ENCODE results near the gene OGFOD2. TPM values are rescaled to one million over a fixed set of nuclear protein-coding genes. Genes with fewer than 3 reads are reported as not detected.

The OGFOD2 gene
- polyA plus RNA-seq, 1 donor (not counting 4 experiments of a cell fraction or from before 2014, with no cell fraction given), result 6.9 TPM

- FAIRE-seq (no peak), DNase-seq (ENCODE audit: low read depth, low spot score) (no peak)
- H3K9ac ChIP-seq (ENCODE audit: control insufficient read depth, extremely low read depth, insufficient read depth, low read length), result no peak overlapping the region
- H3K27me3 ChIP-seq (ENCODE audit: control insufficient read depth, extremely low read depth, insufficient read depth, low read length), result no peaks in the 10 kb centered on the region
- no peaks in the 10 kb centered on the region for H4K20me1 ChIP-seq (ENCODE audit: control insufficient read depth, extremely low read depth, insufficient read depth, low read length)
- no peaks in the 10 kb centered on the region for H3K9me1 ChIP-seq (ENCODE audit: control insufficient read depth, extremely low read depth, insufficient read depth, low read length)
- no peak for TF ChIP-seq CTCF (optimal IDR thresholded peaks at IDR 0.05 in 1 of 3, IDR thresholded peaks at IDR 0.05 in 1 of 3, conservative IDR thresholded peaks at IDR 0.05 in 1 of 3; ENCODE audit: extremely low read depth in 1 of 3, insufficient read depth in 2 of 3, low read length in 3 of 3)
- peaks cover 0 to 5% of the 10 kb centered on the region in 2 experiments for H3K36me3 ChIP-seq (ENCODE audit: control insufficient read depth in 2 of 2, extremely low read depth in 1 of 2, insufficient read depth in 2 of 2, low read length in 2 of 2)
- no peak overlapping the region for H3K27ac ChIP-seq (ENCODE audit: control insufficient read depth, insufficient read depth, low read length)
- no peaks in the 10 kb centered on the region for H3K9me3 ChIP-seq (ENCODE audit: control insufficient read depth, low read depth, low read length)
- H3K4me3 ChIP-seq (ENCODE audit: control insufficient read depth in 2 of 3, extremely low read depth in 1 of 3, insufficient read depth in 2 of 3, low read depth in 1 of 3, low read length in 3 of 3), result no peak overlapping the region
- no peaks in the 10 kb centered on the region for H3K79me2 ChIP-seq (ENCODE audit: control insufficient read depth, insufficient read depth, low read length)
- no peak overlapping the region for H3K4me2 ChIP-seq (ENCODE audit: control insufficient read depth, extremely low read depth, insufficient read depth, low read depth, low read length)
- no peaks in the 10 kb centered on the region for H3K4me1 ChIP-seq (ENCODE audit: control insufficient read depth, extremely low read depth, insufficient read depth, low read length)
- H2AFZ ChIP-seq (ENCODE audit: control insufficient read depth, low read length), result no peak overlapping the region
- dilution Hi-C loops (cut with MboI; ENCODE audit: extremely low pct_ligation_motif_present, low sequenced_read_pairs), result no loop called here
Measured at GRCh38 chr12:122997343-122998250, 22.6 kb downstream of the OGFOD2 start.

GRCh38 chr12:122998316-122998715 is 23.3 kb downstream of the OGFOD2 start:
- dilution Hi-C loops (cut with MboI; ENCODE audit: extremely low pct_ligation_motif_present, low sequenced_read_pairs), result no loop called here
- Histone ChIP-seq H3K79me2 (ENCODE audit: control insufficient read depth, insufficient read depth, low read length) (no peaks in the 10 kb centered on the region), H3K4me1 (ENCODE audit: control insufficient read depth, extremely low read depth, insufficient read depth, low read length) (no peaks in the 10 kb centered on the region), H3K4me2 (ENCODE audit: control insufficient read depth, extremely low read depth, insufficient read depth, low read depth, low read length) (no peak overlapping the region), H3K27me3 (ENCODE audit: control insufficient read depth, extremely low read depth, insufficient read depth, low read length) (no peaks in the 10 kb centered on the region), H3K9me1 (ENCODE audit: control insufficient read depth, extremely low read depth, insufficient read depth, low read length) (no peaks in the 10 kb centered on the region), H3K9me3 (ENCODE audit: control insufficient read depth, low read depth, low read length) (no peaks in the 10 kb centered on the region), H3K36me3 (ENCODE audit: control insufficient read depth in 2 of 2, extremely low read depth in 1 of 2, insufficient read depth in 2 of 2, low read length in 2 of 2) (peaks cover 0 to 5% of the 10 kb centered on the region in 2 experiments), H4K20me1 (ENCODE audit: control insufficient read depth, extremely low read depth, insufficient read depth, low read length) (no peaks in the 10 kb centered on the region), H3K9ac (ENCODE audit: control insufficient read depth, extremely low read depth, insufficient read depth, low read length) (no peak overlapping the region), H2AFZ (ENCODE audit: control insufficient read depth, low read length) (no peak overlapping the region), H3K27ac (ENCODE audit: control insufficient read depth, insufficient read depth, low read length) (no peak overlapping the region), H3K4me3 (ENCODE audit: control insufficient read depth in 2 of 3, extremely low read depth in 1 of 3, insufficient read depth in 2 of 3, low read depth in 1 of 3, low read length in 3 of 3) (no peak overlapping the region)
- no peak for FAIRE-seq
- DNase-seq (ENCODE audit: low read depth, low spot score), result no peak
- TF ChIP-seq CTCF (optimal IDR thresholded peaks at IDR 0.05 in 1 of 3, IDR thresholded peaks at IDR 0.05 in 1 of 3, conservative IDR thresholded peaks at IDR 0.05 in 1 of 3; ENCODE audit: extremely low read depth in 1 of 3, insufficient read depth in 2 of 3, low read length in 3 of 3), result no peak
- TF ChIP-seq EZH2 (IDR thresholded peaks at IDR 0.05; ENCODE audit: low read length), result no peak
